GM18870 (cell line): Measurements from ENCODE around the gene THAP3.
"Not testable (repeated sequence)": the region's sequence is repeated elsewhere in the genome, so short reads cannot be mapped to it uniquely, and the experiment has no call there.

ENCODE experiments used
- ATAC-seq: cut with Tn5 transposase; IDR thresholded peaks from one replicate; pipeline ENCODE4 v1.9.1; 2021; ENCODE audit warnings: moderate library complexity; ENCODE audit not compliant: unreplicated experiment

Gene THAP3

DNA sequence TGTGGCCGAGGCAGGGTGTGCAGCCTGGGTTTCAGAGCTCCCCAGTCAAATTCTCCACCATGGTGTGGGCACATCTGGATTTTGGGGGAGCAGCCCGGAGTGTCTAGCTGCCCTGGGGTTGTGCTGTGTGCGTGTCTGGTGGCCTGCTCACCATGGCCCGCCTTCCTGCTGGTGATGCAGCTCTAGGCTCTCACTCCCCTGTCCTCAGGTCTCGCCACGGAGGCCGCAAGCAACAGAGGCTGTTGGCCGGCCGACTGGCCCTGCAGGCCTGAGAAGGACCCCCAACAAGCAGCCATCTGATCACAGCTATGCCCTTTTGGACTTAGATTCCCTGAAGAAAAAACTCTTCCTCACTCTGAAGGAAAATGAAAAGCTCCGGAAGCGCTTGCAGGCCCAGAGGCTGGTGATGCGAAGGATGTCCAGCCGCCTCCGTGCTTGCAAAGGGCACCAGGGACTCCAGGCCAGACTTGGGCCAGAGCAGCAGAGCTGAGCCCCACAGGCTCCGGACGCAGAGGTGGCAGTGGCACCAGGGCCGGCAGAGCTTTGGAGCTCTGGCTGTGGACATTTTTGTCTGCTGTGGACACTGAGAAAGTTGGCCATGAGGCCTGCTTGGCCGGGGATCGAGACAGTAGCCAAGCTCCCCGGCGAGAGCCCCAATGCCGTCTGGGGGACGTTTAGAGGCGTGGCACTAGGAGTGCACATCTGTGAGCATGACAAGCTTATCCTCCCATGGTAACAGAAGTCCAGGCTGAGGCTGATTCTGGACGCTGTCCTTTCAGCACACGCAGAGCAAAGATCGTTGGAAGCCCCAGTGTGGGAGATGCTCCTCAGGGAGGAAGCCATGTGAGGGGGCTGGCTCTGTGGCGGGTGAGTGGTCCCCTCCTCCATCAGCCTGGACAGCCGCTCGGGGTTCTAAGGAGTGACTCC is 8.2 kb downstream of the THAP3 start:
- ATAC-seq = no peak

DNA sequence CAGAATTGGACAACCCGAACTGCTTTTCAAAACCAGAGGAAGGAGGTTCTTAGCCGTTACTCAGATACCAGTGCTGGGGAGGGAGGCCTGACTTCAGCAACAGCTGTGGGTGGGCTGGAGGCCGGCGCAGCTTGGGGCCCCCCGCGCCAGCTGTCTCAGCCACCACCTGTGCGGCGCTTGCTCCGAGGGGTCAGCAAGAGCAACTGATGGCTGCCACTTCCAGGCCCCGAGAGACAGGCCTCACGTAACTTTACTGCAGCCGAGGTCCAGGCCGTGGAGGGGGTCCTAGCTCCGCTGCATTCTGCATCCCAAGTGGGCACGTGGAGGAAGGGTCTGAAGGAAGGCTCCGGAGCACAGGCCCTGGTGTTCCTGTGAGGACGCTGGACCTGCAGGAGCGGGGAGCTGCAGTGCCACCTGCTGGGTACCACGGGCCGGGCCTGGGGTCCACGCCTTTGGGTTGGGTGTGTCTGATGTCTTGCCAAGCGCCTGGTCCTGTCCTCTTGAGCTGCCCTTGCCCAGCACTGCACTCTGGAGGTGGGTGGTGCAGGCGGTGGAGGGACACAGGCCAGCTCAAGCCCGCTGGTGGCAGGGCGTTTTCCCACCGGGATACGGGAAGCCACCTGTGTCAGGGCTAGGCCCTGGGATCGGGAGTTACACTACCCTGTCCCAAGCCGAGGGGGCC is 9.8 kb downstream of the THAP3 start:
- ATAC-seq = no peak

DNA sequence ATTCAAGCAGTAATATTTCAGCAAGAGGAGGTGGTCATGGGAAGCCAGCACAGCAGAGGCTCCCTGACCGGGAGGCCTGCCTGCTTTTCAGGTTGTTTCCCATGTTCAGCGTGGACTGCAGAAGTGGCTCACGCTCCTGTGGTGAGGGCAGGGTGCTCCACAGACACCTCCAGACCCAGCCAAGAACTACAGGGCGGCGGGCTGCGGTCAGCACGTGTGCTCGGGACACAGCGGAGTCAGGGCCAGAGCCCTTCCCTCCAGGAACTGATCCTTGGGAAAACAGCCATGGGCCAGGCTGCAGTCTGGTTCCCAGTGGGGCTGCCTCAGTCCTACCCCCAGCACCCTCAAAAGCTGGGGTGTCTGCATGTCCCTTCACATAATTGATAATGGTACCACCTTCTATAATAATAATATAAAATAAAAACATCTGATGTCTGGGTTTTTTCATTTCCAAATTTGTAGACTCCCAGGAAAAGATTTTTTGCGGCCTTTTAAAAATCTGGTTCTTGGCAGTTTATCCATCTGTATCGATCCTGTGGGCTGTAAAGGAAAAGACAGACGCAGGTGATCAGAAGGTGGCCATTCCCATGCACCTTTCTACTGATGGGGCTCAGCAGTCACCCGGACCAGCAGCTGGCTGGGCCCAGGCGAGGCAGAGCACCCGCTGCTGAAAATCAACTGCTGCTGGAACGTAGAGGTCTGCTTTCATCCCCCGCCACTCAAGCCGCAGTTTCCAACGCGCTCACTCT is 10.7 kb downstream of the THAP3 start:
- ATAC-seq = no peak

DNA sequence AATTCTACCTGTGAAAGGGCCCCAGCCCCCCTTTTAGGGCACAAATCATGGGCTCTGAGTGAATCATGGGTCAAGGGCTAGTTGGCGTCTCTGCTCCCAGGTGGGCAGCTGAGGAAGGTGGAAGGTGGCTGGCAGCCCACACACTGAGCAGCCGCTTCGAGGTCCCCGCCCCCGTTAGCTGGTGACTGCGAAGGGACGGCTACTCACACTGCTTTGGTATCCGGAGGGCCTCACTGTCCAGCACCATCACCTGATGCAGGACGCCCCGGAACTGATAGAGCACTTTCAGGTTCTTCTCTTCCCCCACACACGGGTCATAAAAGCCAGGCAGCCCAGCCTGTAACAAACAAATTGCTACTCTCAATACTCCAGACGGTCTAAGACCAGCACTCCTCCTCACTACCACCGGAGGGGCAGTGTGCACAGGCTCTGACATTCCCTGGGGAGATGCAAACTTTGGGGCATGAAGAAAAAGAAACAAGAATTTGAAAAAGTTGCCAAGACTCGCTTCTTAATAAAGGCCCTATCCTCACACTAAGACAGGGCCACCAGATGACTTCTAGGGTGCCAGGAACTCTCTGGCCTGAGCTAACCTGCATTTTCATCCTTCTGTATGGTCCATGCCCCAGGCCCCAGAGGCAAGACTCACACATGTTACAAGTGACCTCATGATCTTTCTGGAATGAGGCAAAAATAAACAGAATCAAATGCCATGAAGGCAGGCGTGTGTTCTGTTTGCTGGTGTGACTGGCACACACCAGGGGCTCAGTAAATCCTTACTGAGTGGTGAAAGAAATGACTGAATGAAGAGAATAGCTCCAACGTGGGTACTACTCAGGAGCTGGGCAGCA is 11.5 kb downstream of the THAP3 start:
- ATAC-seq = no peak

DNA sequence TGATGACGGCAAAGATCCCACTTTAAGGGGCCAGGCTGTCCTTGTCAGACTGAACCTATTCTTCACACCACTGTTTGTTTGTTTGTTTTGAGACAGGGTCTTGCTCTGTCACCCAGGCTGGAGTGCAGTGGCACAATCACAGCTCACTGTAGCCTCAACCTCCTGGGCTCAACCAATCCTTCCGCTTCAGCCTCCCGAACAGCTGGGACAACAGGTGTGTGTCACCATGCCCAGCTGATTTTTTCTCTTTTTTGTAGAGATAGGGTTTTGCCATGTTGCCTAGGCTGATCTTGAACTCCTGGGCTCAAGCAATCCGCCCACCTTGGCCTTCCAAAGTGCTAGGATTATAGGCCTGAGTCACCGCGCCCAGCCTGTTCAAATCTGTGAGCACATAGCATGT is 12.1 kb downstream of the THAP3 start:
- not testable (repeated sequence) for ATAC-seq

DNA sequence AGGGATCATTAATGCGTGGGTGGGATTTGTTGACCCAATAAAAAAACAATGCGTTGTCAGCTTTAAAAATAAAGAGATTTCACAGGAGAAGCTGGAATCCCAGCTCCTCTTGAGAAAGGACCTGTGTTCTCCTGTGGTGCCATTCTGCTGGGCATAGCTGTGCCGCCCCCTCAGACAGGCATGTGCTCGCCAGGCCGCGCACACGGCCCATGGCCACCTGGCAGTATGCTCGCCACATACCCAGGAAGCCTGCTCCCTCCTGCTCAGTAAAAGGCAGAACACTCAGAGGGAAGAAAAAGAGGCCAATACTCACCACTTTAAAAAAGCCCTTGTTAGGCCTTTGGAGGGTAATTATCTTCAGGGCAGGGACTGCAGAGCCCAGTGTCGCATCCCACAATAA is 13.1 kb downstream of the THAP3 start:
- no peak for ATAC-seq

DNA sequence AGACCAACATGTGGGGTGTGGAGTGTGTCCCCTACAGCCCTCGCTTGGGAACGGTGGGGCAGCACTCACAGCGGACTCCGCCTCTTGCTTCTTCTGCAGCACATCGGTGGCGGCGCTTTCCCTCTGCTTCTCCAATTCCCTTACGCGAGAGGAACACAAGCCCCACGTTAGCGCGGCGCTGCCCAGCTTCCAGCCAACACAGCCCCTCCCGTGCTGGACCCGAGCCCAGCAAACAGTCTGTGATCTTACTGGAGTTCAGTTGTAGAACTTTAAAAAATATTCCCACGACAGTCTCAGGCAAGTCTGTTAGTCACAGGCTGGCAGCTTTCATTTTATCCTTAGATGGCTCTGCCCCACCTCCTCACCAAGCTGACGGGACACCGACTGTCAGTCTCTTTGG is 13.6 kb downstream of the THAP3 start:
- ATAC-seq = no peak

DNA sequence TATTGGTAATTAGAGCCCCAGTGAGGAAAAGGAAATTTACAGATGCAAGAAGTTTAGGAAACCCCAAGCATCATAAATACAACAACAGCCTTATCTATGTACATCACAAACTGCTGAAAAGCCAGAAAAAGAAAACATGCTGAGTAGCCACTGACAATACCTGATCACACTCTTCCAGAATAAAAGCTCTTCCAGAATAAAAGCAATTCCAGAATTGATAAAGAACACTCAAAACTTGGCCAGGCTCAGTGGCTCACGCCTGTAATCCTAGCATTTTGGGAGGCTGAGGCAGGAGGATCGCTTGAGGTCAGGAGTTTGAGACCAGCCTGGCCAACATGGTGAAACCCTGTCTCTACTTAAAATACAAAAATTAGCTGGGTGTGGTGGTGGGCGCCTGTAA is 16.2 kb downstream of the THAP3 start:
- ATAC-seq = not testable (repeated sequence)

DNA sequence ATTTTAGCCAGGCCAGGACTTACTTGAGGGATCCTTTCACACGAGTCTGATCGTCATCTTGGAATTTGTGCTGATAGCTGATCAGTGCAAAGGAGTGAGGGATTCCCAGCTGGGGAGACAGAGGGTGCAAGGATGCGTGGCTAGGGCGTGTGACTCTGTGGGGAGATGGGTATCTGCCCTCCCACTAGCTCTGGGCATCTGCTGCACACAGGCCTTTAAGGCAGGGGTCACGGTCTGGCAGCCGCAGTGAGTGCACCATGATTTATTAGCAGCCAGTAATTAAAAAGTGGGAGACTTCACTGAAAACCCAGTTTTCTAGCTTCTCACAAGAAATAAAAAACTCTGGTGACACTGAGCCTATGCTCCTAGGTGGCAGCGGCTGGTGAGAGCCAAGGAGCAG is 20.4 kb downstream of the THAP3 start:
- ATAC-seq = no peak

DNA sequence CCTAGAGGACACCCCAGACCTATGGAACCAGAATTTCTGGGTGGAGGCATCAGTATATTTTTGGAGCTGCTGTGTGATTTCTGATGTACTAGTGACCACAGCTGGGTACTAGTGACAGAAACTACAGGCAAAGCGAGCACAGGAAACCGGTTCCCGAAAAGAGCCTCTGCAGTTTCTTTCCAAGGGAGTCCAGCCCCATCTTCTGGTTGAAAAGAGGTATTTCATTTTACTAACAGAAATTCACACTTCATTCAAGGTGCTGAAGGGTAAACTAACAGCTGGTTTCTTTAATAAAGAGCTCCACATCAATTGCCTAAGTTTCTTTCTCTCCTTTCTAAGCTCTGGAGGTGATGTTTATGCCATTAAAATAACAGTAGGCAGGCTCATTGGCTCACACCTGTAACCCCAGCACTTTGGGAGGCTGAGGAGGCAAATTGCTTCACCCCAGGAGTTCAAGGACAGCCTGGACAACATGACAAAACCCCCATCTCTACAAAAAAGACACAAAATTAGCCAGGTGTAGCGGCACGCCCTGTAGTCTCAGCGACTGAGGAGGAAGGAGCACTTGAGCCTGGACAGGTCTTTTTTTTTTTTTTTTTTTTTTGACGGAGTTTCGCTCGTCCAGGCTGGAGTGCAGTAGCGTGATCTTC is 22.0 kb downstream of the THAP3 start:
- no peak for ATAC-seq

DNA sequence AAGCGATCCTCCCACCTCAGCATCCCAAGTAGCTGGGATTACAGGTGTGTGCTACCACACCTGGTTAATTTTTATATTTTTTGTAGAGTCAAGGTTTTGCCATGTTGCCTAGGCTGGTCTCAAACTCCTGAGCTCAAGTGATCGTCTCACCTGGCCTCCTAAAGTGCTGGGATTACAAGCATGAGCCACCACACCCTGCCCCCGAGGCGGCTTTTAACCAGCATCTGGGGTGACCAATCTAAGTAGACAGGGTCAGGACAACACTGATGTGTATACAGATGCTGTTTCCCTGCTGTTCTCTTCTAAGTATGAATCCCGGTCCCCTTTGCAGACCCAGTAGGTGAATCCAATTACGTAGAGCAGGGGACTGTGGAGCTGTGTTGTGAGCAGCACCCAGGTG is 23.9 kb downstream of the THAP3 start:
- no peak for ATAC-seq

DNA sequence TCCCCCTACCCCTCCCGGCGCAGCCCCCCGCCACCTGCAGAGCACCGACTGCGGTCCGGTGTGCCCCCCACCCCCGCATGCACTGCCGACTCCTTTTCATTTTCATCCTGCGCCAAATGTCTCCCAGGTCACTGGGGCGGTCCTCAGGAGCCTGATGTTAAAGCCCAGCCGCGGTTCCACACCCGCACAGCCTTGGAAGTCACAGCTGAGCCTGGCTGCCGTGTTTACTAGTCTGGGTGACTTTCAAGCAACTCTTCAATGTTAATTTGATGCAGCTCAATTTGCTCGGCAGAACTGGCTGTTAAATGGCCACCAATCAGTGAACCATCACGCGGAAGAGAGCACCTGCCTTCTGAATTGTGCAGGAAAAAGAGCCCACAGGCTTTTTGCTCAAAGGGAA is 27.2 kb downstream of the THAP3 start:
- ATAC-seq = no peak

DNA sequence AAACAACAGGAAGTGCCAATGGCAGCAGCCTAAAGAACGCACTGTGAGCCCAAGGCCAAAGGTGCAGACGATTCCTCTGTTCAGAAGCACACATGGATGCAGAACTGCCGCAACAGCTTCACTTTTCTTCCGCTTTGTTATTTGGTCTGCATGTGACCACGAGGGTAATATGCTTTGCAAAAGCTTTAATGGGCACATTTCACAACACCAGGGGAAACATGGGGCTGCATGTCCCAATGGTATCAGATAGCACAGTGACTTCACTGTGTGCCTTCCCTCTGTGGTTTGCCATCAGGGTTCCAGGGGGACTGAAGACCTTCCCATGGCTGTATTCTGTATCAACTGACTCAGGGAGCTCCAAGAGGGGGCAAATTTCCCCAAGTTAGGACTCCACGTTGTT is 28.3 kb downstream of the THAP3 start:
- ATAC-seq = no peak

DNA sequence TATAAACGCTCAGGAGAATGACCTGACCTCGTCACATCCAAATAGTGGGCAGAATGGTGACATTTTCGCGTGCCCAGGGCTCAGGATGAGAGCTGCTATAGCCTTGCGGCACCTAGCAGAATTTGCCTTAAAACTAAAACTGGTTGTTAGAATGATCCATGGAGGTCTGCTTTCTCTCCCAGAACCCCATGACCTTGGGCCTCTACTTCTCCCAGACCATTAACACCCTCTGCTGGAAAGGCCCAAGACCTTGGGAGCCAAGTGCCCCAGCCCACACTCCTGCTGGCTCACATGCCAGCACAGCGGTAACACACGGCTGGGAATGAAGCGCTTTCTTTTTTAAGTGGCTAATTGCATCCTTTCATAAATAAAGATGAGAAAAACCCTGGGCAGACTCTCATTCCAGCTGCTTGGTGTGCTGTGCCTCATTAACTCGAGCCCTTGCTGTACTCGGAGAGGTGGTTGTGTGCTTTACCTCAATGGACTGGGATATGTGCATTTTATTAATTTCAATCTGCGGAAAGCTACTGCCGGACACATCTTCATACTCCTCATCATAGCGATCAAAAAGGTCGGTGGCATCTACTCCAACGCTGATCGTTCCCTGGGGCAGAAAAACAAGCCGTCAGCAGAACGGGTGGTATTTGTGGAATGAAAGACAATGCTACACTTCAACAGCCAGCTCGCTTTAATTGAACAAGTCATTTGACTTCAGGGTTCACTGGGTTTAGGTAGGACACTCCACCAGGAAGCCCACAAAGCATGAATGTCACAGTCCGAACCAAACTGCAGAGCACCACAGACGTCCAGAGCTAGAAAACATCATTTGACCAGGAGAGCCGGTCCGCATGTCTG is 29.0 kb downstream of the THAP3 start:
- ATAC-seq = no peak

DNA sequence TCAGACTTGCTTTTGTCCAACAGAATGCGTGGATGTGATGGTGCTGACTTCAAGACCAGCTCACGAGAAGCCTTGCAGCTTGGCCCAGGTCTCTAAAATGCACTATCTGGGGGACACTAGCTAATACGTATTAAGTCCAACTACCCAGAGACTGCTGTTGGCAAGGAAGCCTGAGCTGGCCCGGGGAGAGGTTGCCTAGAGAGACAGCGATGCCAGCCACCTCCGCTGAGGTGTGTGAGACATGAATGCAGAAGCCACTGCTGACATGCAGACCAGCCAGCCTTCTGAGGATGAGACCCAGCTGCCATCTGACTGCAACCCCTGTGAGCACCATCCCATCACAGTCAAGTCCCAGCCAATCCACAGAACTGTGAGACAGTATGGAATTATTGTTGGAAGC is 32.5 kb downstream of the THAP3 start:
- no peak for ATAC-seq

DNA sequence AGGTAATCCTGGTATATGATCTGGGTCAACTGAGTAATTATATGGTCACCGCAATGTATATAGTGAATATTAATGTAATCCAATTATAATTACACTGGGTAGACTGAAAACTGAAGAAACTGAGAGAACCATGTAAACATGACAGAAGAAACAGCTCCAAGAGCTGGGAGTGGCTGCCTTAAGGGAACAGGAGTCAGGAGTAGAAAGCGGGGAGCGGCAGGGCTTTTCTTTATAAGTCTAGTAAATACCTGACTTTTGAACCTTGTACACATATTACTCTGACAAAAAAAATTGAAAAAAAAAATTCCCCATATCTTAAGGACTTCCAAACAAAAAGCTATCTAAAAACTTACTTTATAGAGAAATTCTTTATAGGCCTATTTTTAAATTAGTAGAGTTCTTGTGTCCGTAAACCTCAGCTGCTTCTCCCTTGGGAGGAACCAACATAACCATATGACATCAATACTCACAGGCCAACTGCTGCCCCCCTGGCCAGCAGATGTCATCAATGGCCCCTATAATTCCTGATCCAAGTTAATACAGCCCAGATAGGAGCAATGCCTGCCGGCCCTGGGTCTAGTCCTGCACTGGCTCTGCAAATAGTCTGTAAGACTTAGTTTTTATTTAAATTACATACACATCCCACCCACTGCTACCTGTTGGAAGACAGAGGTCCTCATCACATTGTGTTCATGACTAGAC is 33.8 kb downstream of the THAP3 start:
- no peak for ATAC-seq

DNA sequence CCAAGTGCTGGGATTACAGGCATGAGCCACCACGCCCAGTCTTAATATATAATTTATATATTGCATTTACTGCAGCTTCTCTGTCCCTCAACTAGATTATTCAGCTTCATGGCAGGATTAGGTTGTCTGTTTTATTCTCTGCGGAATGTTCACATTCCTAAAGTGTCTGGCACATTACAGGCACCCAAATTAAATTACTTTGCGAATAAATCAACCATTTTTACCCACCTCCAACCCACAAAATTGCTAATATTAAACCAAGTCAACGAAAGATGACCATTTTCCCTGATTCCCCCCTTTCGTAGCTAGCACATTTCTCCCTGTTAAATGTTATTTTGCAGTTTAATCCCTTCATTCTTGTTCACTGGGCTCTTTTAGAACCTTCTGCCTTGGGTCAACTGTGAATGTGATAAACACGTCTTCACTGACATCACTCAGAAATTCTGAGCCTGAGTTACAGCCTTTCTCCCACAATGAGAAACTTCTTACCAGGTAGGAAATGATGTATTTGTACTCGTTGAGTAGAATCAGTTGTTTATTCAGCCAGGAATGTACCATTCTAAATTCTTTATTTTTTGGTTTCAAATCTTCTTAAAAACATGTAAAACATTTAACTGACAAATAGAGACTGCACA is 35.9 kb downstream of the THAP3 start:
- ATAC-seq = no peak

DNA sequence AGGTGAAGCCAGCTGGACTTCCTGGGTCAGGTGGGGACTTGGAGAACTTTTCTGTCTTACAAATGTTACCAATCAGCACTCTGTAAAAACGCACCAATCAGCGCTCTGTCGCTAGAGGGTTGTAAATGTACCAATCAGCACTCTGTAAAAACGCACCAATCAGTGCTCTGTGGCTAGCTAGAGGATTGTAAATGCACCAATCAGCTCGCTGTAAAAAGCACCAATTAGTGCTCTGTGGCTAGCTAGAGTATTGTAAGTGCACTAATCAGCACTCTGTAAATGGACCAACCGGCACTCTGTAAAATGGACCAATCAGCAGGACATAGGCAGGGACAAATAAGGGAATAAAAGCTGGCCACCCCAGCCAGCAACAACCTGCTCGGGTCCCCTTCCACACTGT is 37.8 kb downstream of the THAP3 start:
- not testable (repeated sequence) for ATAC-seq
